Esophagus muscularis mucosa (tissue), 4 donors: ENCODE measurements around the gene KCNH1.

Source experiments
- EP300 ChIP-seq: sonication (generic); formaldehyde crosslinking; IDR thresholded peaks from one replicate; pipeline ENCODE4 v1.6.1; 2017; ENCODE audit warnings: antibody characterized with exemption
- POLR2A ChIP-seq: fragments of 450-650 bp; IDR thresholded peaks from one replicate; pipeline ENCODE4 v1.6.1; 2017; ENCODE audit warnings: antibody characterized with exemption, moderate library complexity, mild to moderate bottlenecking, low read depth
- POLR2AphosphoS5 ChIP-seq, 2 donors: sonication (generic); formaldehyde crosslinking; IDR thresholded peaks; one replicate each; pipeline ENCODE4 v1.6.1; 2017; ENCODE audit warnings: antibody characterized with exemption in 2 of 2
- TF ChIP-seq, protein P1 (sequence below), 3 experiments: fragments of 200-600 bp in 2 of 3; fragments of 450-650 bp in 1 of 3; sonication (generic) in 2 of 3; IDR thresholded peaks; one replicate each; pipeline ENCODE4 v1.5.1; 2017 to 2019; ENCODE audit warnings: antibody characterized with exemption in 3 of 3, mild to moderate bottlenecking in 2 of 3, moderate library complexity in 1 of 3

DNA sequence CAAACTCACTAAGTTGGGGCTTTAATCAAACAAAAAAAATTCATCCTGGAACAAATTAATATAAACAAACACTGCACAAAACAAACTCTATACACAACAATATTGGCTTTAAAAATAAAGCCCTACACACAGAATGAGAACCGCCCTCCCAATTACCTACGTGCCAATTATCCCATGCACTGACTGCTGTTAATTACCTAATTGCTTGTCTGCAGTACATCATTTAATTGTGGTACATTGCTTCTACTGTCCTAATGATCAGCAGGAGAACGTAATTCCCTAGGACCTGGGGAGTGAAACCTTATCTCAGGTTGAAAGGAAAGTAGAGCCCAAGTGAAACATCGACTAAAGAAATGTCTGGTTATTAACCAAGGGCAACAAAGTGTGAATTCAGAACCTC lies 364.5 kb downstream of the KCNH1 start:
- TF ChIP-seq, protein P1, sequence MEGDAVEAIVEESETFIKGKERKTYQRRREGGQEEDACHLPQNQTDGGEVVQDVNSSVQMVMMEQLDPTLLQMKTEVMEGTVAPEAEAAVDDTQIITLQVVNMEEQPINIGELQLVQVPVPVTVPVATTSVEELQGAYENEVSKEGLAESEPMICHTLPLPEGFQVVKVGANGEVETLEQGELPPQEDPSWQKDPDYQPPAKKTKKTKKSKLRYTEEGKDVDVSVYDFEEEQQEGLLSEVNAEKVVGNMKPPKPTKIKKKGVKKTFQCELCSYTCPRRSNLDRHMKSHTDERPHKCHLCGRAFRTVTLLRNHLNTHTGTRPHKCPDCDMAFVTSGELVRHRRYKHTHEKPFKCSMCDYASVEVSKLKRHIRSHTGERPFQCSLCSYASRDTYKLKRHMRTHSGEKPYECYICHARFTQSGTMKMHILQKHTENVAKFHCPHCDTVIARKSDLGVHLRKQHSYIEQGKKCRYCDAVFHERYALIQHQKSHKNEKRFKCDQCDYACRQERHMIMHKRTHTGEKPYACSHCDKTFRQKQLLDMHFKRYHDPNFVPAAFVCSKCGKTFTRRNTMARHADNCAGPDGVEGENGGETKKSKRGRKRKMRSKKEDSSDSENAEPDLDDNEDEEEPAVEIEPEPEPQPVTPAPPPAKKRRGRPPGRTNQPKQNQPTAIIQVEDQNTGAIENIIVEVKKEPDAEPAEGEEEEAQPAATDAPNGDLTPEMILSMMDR (IDR thresholded peaks at IDR 0.05): no peak
- no peak for TF ChIP-seq POLR2AphosphoS5 (IDR thresholded peaks at IDR 0.05)
- no peak for TF ChIP-seq POLR2A
- TF ChIP-seq EP300: no peak
